ENCODE data around the gene TNFRSF18. TPM values are rescaled to one million over a fixed set of nuclear protein-coding genes. Genes with fewer than 3 reads are reported as not detected.

The TNFRSF18 gene
- total RNA-seq, 4 donors from 2014 or later = 19.8 to 36.8 (median 25.8) TPM

- no peak for DNase-seq (ENCODE audit: low spot score in 2 of 2)
Observed at GRCh38 chr1:1175221-1176062, 30.9 kb downstream of the TNFRSF18 start.

GRCh38 chr1:1173793-1174415 lies 32.5 kb downstream of the TNFRSF18 start, which contains the start of gene TTLL10:
TSS of gene TTLL10 (plus strand) at chr1:1173880. CDS start at chr1:1179216, 5,336 bp downstream.
- H3K4me3 ChIP-seq (ENCODE audit: low read depth, poor library complexity, severe bottlenecking) = no peak within 1 kb of the TSS
- TF ChIP-seq POLR2A (IDR thresholded peaks at IDR 0.05) (no peak), CTCF (IDR thresholded peaks at IDR 0.05) (no peak)
- 40 to 46% methylated on average over 19 to 34 of the region's 35 CpGs for WGBS, 2 donors
- DNase-seq (ENCODE audit: low spot score in 2 of 2) = no peak
- intact Hi-C loops (cut with DNase I; ENCODE audit: low total_unique reads) = no loop called here

More at GRCh38 chr1:1175221-1176062, 30.9 kb downstream of the TNFRSF18 start:
- TF ChIP-seq POLR2A (IDR thresholded peaks at IDR 0.05) (no peak), CTCF (IDR thresholded peaks at IDR 0.05) (no peak)
- H3K4me3 ChIP-seq (ENCODE audit: low read depth, poor library complexity, severe bottlenecking) = no peak overlapping the region
- 82 to 83% methylated on average over 28 to 29 of the region's 29 CpGs for WGBS, 2 donors
- intact Hi-C loops (cut with DNase I; ENCODE audit: low total_unique reads) = no loop called here

- no peak for TF ChIP-seq POLR2A (IDR thresholded peaks at IDR 0.05)
- no peak for TF ChIP-seq CTCF (IDR thresholded peaks at IDR 0.05)
- no peak for DNase-seq (ENCODE audit: low spot score in 2 of 2)
- intact Hi-C loops (cut with DNase I; ENCODE audit: low total_unique reads) = no loop called here
- H3K4me3 ChIP-seq (ENCODE audit: low read depth, poor library complexity, severe bottlenecking) = no peak overlapping the region
- WGBS, 2 donors = 53 to 70% methylated on average over 28 to 32 of the region's 32 CpGs
Observed at GRCh38 chr1:1173061-1173792, 33.2 kb downstream of the TNFRSF18 start.

- H3K4me3 ChIP-seq (ENCODE audit: low read depth, poor library complexity, severe bottlenecking) = no peak overlapping the region
- TF ChIP-seq CTCF (IDR thresholded peaks at IDR 0.05) = no peak
- WGBS, 2 donors = 60 to 71% methylated on average over 25 to 32 of the region's 33 CpGs
- intact Hi-C loops (cut with DNase I; ENCODE audit: low total_unique reads) = no loop called here
- no peak for DNase-seq (ENCODE audit: low spot score in 2 of 2)
Observed at GRCh38 chr1:1171546-1172340, 34.6 kb downstream of the TNFRSF18 start.

- intact Hi-C loops (cut with DNase I; ENCODE audit: low total_unique reads) = no loop called here
- 68 to 76% methylated on average over 6 to 9 of the region's 12 CpGs for WGBS, 2 donors
- no peak for DNase-seq (ENCODE audit: low spot score in 2 of 2)
- TF ChIP-seq POLR2A (IDR thresholded peaks at IDR 0.05) (no peak), CTCF (IDR thresholded peaks at IDR 0.05) (no peak)
- no peak overlapping the region for H3K4me3 ChIP-seq (ENCODE audit: low read depth, poor library complexity, severe bottlenecking)
Observed at GRCh38 chr1:1171161-1171545, 35.2 kb downstream of the TNFRSF18 start.
